ENCODE data around the gene PPP1R11. TPM values are rescaled to one million over a fixed set of nuclear protein-coding genes. Genes with fewer than 3 reads are reported as not detected.
A peak's percentile ranks its signal among the peaks of the same experiment; 100 is the strongest.

PPP1R11 gene
- total and polyA plus RNA-seq, 8 donors = 1.2 to 141 (median 61.9) TPM

DNA sequence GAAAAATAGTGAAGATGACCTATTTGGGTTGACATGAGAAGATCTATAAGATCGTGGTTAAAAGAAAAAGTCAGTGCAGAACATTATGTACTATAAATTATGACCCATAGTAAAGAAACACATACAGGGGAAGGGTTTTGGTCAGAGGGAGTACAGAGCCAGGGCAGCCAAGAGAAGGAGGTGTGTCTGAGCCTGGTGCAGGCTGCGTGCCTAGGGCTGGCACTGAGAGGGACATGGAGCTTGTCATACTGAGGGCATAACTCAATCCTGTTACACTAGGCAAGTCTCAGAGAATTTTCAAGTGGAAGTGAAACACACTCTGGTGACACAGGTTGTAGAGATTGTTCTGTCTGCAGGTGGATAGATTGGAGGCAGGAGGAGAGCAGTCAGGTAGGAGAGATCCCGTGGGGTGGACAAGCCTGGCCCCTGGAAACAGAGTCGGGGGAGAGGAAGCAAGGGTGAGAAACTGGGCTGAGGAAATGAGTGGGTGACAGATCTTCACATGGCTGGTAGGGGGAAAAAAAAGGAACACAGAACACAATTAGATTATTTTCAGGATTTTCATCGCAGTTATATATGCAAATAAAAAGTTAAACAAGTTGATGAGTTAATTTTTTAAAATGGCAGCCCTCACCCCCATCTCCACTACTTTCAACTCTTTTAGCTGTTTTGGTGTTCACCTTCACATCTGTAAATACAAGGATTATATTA, 27.1 kb downstream of the PPP1R11 start:
- no peaks in the 10 kb centered on the region for H3K36me3 ChIP-seq
- intact Hi-C loops (cut with DNase I; ENCODE audit: low total_unique reads) = no loop called here
- 56 to 75% (median 70%) methylated on average over 4 to 5 of the region's 5 CpGs for WGBS, 5 donors
- H3K9me3 ChIP-seq = no peaks in the 10 kb centered on the region
- no peak for TF ChIP-seq POLR2AphosphoS5 (IDR thresholded peaks at IDR 0.05)
- no peak for TF ChIP-seq POLR2A (IDR thresholded peaks at IDR 0.05)
- no peak for TF ChIP-seq EP300 (IDR thresholded peaks at IDR 0.05)
- peak overlapping the region in 1 of 5 donors; percentile 20 for H3K27ac ChIP-seq
- H3K4me3 ChIP-seq = no peak overlapping the region
- peaks cover 0 to 29% (median 3%) of the 10 kb centered on the region in 4 donors for H3K4me1 ChIP-seq
- peaks cover 0 to 76% (median 6%) of the 10 kb centered on the region in 3 donors for H3K27me3 ChIP-seq
- no peak for DNase-seq

DNA sequence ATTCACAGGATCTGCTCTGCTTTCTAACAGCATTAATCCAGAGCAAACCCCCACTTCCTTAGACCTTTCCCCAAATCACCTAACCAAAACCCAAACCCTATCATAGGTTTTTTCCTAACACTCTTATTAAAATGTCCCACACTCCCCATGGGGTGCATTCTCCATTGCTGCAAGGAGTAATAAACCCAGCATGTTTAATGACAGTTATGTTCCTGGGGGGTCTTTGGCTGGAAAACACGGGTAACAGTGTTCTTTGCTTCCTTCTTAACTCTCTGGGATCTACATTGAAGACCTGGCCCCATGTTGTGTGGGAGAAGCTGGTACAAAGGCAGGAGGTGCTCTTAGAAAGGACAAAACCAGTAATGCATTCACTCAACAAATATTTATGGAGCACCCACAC, 29.8 kb downstream of the PPP1R11 start:
- intact Hi-C loops (cut with DNase I; ENCODE audit: low total_unique reads) = no loop called here
- H3K4me1 ChIP-seq = peaks cover 14 to 41% (median 22%) of the 10 kb centered on the region in 4 donors
- DNase-seq = no peak
- H3K27ac ChIP-seq = no peak overlapping the region
- H3K9me3 ChIP-seq = no peaks in the 10 kb centered on the region
- H3K27me3 ChIP-seq = peaks cover 0 to 85% (median 19%) of the 10 kb centered on the region in 3 donors
- no peaks in the 10 kb centered on the region for H3K36me3 ChIP-seq
- WGBS, 5 donors = 33 to 54% (median 43%) methylated on average over 1 of the region's 1 CpG
- TF ChIP-seq EP300 (IDR thresholded peaks at IDR 0.05) = no peak
- H3K4me3 ChIP-seq = no peak overlapping the region

DNA sequence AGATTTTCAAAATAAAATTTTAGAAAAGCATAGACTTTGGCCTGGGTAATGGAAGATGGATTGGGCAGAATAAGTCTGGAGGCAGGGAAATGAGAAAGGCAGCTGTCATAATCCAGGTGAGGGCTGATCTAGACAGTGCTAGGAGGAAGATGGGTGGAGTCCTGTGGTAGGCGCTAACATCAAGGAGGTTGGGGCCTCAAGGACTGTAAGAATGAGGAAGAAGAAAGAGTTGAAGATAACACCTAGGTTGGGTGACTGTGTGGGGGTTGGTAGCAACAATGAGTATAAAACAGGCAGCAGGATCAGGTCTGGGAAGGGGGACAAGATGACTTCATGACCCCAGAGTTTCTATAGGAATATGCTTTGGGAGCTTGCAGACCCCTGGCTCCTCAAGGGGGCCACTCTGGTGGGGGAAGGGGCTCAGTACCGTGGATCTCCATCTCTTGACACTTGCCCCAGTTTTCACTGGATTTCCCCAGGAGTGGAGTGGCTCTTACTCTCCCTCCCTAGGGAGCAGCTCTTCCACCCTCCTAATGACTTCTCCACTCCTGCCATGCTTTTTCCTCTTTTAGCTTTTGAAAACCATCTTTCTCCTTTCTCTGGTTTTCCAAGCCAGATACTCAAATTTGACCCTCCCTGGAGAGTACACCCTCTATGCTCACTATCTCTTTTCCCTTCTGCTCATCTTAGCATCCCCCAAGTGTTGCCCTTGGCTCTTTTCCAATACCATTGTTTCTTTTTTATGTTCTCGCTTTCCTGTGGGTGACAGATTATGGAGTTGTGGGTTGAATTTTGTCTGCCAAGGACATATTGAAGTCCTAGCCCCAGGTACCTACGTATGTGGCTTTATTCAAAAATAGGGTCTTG, 31.1 kb downstream of the PPP1R11 start:
- Histone ChIP-seq H3K27me3 (peaks cover 0 to 76% (median 13%) of the 10 kb centered on the region in 3 donors), H3K9me3 (no peaks in the 10 kb centered on the region), H3K4me3 (no peak overlapping the region), H3K4me1 (peaks cover 25 to 48% (median 34%) of the 10 kb centered on the region in 4 donors), H3K27ac (peak overlapping the region in 2 of 5 donors; percentile 19 to 47), H3K36me3 (no peaks in the 10 kb centered on the region)
- TF ChIP-seq POLR2AphosphoS5 (IDR thresholded peaks at IDR 0.05) (peak in 2 of 3 donors; percentile 11 to 67), POLR2A (IDR thresholded peaks at IDR 0.05) (no peak), EP300 (IDR thresholded peaks at IDR 0.05) (no peak)
- TF ChIP-seq, protein P1, sequence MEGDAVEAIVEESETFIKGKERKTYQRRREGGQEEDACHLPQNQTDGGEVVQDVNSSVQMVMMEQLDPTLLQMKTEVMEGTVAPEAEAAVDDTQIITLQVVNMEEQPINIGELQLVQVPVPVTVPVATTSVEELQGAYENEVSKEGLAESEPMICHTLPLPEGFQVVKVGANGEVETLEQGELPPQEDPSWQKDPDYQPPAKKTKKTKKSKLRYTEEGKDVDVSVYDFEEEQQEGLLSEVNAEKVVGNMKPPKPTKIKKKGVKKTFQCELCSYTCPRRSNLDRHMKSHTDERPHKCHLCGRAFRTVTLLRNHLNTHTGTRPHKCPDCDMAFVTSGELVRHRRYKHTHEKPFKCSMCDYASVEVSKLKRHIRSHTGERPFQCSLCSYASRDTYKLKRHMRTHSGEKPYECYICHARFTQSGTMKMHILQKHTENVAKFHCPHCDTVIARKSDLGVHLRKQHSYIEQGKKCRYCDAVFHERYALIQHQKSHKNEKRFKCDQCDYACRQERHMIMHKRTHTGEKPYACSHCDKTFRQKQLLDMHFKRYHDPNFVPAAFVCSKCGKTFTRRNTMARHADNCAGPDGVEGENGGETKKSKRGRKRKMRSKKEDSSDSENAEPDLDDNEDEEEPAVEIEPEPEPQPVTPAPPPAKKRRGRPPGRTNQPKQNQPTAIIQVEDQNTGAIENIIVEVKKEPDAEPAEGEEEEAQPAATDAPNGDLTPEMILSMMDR (IDR thresholded peaks at IDR 0.05) = no peak
- intact Hi-C loops (cut with DNase I; ENCODE audit: low total_unique reads) = no loop called here
- DNase-seq = peak; percentile 32 to 78
- 60 to 74% (median 63%) methylated on average over 4 of the region's 4 CpGs for WGBS, 5 donors

DNA sequence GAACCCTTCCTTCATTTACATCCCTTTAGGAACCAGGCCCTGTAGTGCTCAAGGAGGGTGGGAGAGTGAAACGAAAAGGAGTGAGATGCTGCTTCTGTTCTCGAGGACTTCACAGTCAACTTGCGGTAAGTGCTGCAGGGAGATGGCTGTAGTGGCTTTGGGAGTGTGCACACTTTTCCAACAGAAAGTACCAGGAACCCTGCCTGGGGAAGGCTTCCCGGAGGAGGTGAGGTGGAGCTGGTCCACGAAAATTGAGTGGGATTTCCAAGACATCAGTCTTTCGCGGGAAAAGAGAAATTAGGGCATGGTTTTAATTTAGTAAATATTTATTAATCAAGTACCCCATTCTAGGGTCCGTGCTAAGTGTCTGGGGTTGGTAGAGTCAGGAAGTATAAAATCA, 33.2 kb downstream of the PPP1R11 start:
- Histone ChIP-seq H3K9me3 (no peaks in the 10 kb centered on the region), H3K27ac (peak overlapping the region in 4 of 5 donors; percentile 27 to 82 (median 77)), H3K4me1 (peaks cover 30 to 56% (median 39%) of the 10 kb centered on the region in 4 donors), H3K27me3 (peaks cover 0 to 84% (median 13%) of the 10 kb centered on the region in 3 donors), H3K36me3 (no peaks in the 10 kb centered on the region), H3K4me3 (peak overlapping the region in 1 of 4 donors; percentile 50)
- intact Hi-C loops (cut with DNase I; ENCODE audit: low total_unique reads) = no loop called here
- WGBS, 5 donors = 40 to 51% (median 46%) methylated on average over 8 of the region's 8 CpGs
- TF ChIP-seq EP300 (IDR thresholded peaks at IDR 0.05) = no peak
- TF ChIP-seq, protein P1 (IDR thresholded peaks at IDR 0.05) = no peak
- TF ChIP-seq POLR2A (IDR thresholded peaks at IDR 0.05) = no peak
- no peak for TF ChIP-seq POLR2AphosphoS5 (IDR thresholded peaks at IDR 0.05)
- no peak for DNase-seq

Measured in stomach (tissue), 9 donors.